ENCODE data around the gene RPL3. TPM values are rescaled to one million over a fixed set of nuclear protein-coding genes. Genes with fewer than 3 reads are reported as not detected.

RPL3 gene
- total and polyA plus RNA-seq, 2 of the 4 experiments (the other 2 are of a cell fraction) = 2,871 to 3,312 TPM

GRCh38 chr22:39294571-39295468 lies 24.6 kb downstream of the RPL3 start:
- Histone ChIP-seq H3K27me3 (ENCODE audit: control insufficient read depth, insufficient read depth, low read length) (no peaks in the 10 kb centered on the region; the same call in 1 of the 2 replicates), H4K5ac (ENCODE audit: low read depth, low read length) (no peak overlapping the region), H4K8ac (ENCODE audit: low read depth in 2 of 2, low read length in 2 of 2) (no peak overlapping the region), H3K4me1 (ENCODE audit: control insufficient read depth, insufficient read depth, low read length) (peaks cover 25% of the 10 kb centered on the region), H2AK9ac (replicated peaks; ENCODE audit: low read depth, low read length, poor library complexity) (peak overlapping the region; percentile 73), H3K9me3 (ENCODE audit: control insufficient read depth, insufficient read depth, low read length) (no peaks in the 10 kb centered on the region), H3K9me1 (ENCODE audit: insufficient read depth, low read length) (peaks cover 6% of the 10 kb centered on the region; the same call in 1 of the 2 replicates), H3K14ac (replicated peaks; ENCODE audit: low read depth, low read length) (no peak overlapping the region), H3K18ac (ENCODE audit: low read depth, low read length) (no peak overlapping the region), H4K20me1 (ENCODE audit: insufficient read depth, low read length) (no peaks in the 10 kb centered on the region), H2AFZ (replicated peaks; ENCODE audit: low read length, poor library complexity) (no peak overlapping the region), H2BK20ac (ENCODE audit: low read depth, low read length) (no peak overlapping the region), H3K4ac (ENCODE audit: low read depth, low read length) (peak overlapping the region; percentile 29; the same call in 1 of the 2 replicates), H2BK15ac (ENCODE audit: low read depth, low read length) (no peak overlapping the region), H3K4me2 (ENCODE audit: low read depth, low read length) (no peak overlapping the region), H4K91ac (ENCODE audit: insufficient read depth, low read depth, low read length) (no peak overlapping the region), H3K56ac (ENCODE audit: extremely low read depth, insufficient read depth, low read length) (no peak overlapping the region), H3K36me3 (ENCODE audit: control insufficient read depth, insufficient read depth, low read length) (no peaks in the 10 kb centered on the region), H2AK5ac (ENCODE audit: low read depth, low read length) (peak overlapping the region; percentile 39; the same call in 1 of the 2 replicates), H3K4me3 (ENCODE audit: insufficient read depth, low read depth, low read length) (no peak overlapping the region), H3K79me1 (ENCODE audit: low read depth in 1 of 2, low read length in 2 of 2) (no peaks in the 10 kb centered on the region), H3K23ac (ENCODE audit: low read depth, low read length) (no peak overlapping the region), H2BK120ac (ENCODE audit: low read depth, low read length) (no peak overlapping the region), H3K9ac (ENCODE audit: low read depth, low read length) (no peak overlapping the region), H2BK5ac (ENCODE audit: low read depth, low read length, poor library complexity, severe bottlenecking) (no peak overlapping the region), H3K27ac (ENCODE audit: insufficient read depth, low read length) (no peak overlapping the region)
- ChIA-PET POLR2A (ENCODE audit: unreplicated experiment) (no interaction called here), CTCF (no interaction called here)
- 93% methylated on average over 3 of the region's 17 CpGs; no CpG with 5 or more reads in 1 of the 2 experiments for WGBS, 2 experiments (ENCODE audit: extremely low coverage in 2 of 2, insufficient read length in 1 of 2)
- ATAC-seq (ENCODE audit: low read depth) (no peak), DNase-seq (no peak)
- in situ Hi-C loops (cut with MboI; ENCODE audit: low sequenced_read_pairs) (no loop called here), dilution Hi-C loops (cut with HindIII; ENCODE audit: low sequenced_read_pairs, unreplicated experiment) (no loop called here), intact Hi-C loops (cut with micrococcal nuclease) (no loop called here)
- no peak for TF ChIP-seq MXI1 (IDR thresholded peaks at IDR 0.05; ENCODE audit: borderline replicate concordance, low read depth, low read length)
- no peak for TF ChIP-seq ELK1 (IDR thresholded peaks at IDR 0.05; ENCODE audit: borderline replicate concordance, low read depth, low read length)
- no peak for TF ChIP-seq SMC3 (IDR thresholded peaks at IDR 0.05; ENCODE audit: low read depth, low read length)
- TF ChIP-seq NFE2L2 (IDR thresholded peaks at IDR 0.05; ENCODE audit: low read depth, low read length) = no peak
- TF ChIP-seq, protein P1, sequence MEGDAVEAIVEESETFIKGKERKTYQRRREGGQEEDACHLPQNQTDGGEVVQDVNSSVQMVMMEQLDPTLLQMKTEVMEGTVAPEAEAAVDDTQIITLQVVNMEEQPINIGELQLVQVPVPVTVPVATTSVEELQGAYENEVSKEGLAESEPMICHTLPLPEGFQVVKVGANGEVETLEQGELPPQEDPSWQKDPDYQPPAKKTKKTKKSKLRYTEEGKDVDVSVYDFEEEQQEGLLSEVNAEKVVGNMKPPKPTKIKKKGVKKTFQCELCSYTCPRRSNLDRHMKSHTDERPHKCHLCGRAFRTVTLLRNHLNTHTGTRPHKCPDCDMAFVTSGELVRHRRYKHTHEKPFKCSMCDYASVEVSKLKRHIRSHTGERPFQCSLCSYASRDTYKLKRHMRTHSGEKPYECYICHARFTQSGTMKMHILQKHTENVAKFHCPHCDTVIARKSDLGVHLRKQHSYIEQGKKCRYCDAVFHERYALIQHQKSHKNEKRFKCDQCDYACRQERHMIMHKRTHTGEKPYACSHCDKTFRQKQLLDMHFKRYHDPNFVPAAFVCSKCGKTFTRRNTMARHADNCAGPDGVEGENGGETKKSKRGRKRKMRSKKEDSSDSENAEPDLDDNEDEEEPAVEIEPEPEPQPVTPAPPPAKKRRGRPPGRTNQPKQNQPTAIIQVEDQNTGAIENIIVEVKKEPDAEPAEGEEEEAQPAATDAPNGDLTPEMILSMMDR (conservative IDR thresholded peaks at IDR 0.05; ENCODE audit: low read depth, low read length) = no peak
- TF ChIP-seq CHD1 (IDR thresholded peaks at IDR 0.05; ENCODE audit: low read depth, low read length) = no peak
- TF ChIP-seq RCOR1 (IDR thresholded peaks at IDR 0.05; ENCODE audit: insufficient replicate concordance, low read length) = no peak
- TF ChIP-seq RAD21 (IDR thresholded peaks at IDR 0.05; ENCODE audit: low read length) = no peak
- TF ChIP-seq, protein P2, sequence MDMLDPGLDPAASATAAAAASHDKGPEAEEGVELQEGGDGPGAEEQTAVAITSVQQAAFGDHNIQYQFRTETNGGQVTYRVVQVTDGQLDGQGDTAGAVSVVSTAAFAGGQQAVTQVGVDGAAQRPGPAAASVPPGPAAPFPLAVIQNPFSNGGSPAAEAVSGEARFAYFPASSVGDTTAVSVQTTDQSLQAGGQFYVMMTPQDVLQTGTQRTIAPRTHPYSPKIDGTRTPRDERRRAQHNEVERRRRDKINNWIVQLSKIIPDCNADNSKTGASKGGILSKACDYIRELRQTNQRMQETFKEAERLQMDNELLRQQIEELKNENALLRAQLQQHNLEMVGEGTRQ (IDR thresholded peaks at IDR 0.05; ENCODE audit: low read depth, low read length) = no peak
- no peak for TF ChIP-seq RFX5 (IDR thresholded peaks at IDR 0.05; ENCODE audit: low read depth, low read length)
- no peak for TF ChIP-seq FOS (IDR thresholded peaks at IDR 0.05; ENCODE audit: low read depth, low read length)
- no peak for TF ChIP-seq BHLHE40 (IDR thresholded peaks at IDR 0.05; ENCODE audit: low read depth, low read length)
- no peak for TF ChIP-seq POLR2A (IDR thresholded peaks at IDR 0.05; ENCODE audit: low read depth, low read length)
- no peak for TF ChIP-seq MAZ (IDR thresholded peaks at IDR 0.05; ENCODE audit: borderline replicate concordance, low read depth, low read length)
- no peak for TF ChIP-seq CEBPB (IDR thresholded peaks at IDR 0.05; ENCODE audit: low read depth, low read length)
- no TSS peak for BruUV-seq (replicated peaks)

All from IMR-90 (cell line).